Activated CD8-positive, alpha-beta T cell treated with anti-CD3 and anti-CD28 coated beads for 36 hours (primary cell): ENCODE results near the gene PLEKHA6. TPM values are rescaled to one million over a fixed set of nuclear protein-coding genes. Genes with fewer than 3 reads are reported as not detected.
"Not testable (repeated sequence)": the region's sequence is repeated elsewhere in the genome, so short reads cannot be mapped to it uniquely, and the experiment has no call there.

Experiments
- ATAC-seq: fragments of 200-7000 bp; cut with Tn5 transposase; one replicate; pipeline ENCODE4 v1.10.0; 2021; ENCODE audit warnings: mild to moderate bottlenecking, moderate library complexity
- CTCF ChIA-PET: fragments of 350-600 bp; sonication (Branson Sonifier 250); formaldehyde crosslinking; loops from one replicate; lab custom pipeline; 2021; ENCODE audit warnings: antibody characterized with exemption; lab: Charles Lee
- POLR2A ChIA-PET: fragments of 350-600 bp; sonication (Branson Sonifier 250); formaldehyde crosslinking; loops from one replicate; lab custom pipeline; 2021; ENCODE audit warnings: antibody characterized with exemption; lab: Charles Lee
- DNase-seq: peaks from one replicate; pipeline ENCODE4 v3.0.0-alpha.2; 2020
- H3K27ac Mint-ChIP-seq: one replicate; pipeline ENCODE4 v1.8.0; 2021; ENCODE audit warnings: mild to moderate bottlenecking, mixed read lengths
- H3K27me3 Mint-ChIP-seq: one replicate; pipeline ENCODE4 v1.8.0; 2021; ENCODE audit warnings: mixed read lengths
- H3K36me3 Mint-ChIP-seq: one replicate; pipeline ENCODE4 v1.8.0; 2021; ENCODE audit warnings: low read depth, mixed read lengths
- H3K4me1 Mint-ChIP-seq: one replicate; pipeline ENCODE4 v1.8.0; 2021; ENCODE audit warnings: low read depth, mixed read lengths
- H3K4me3 Mint-ChIP-seq: one replicate; pipeline ENCODE4 v1.8.0; 2021; ENCODE audit warnings: mild to moderate bottlenecking, moderate library complexity, mixed read lengths
- H3K9me3 Mint-ChIP-seq: one replicate; pipeline ENCODE4 v1.8.0; 2021; ENCODE audit warnings: mixed read lengths
- CTCF ChIP-seq: fragments of 200-600 bp; IDR thresholded peaks from one replicate; pipeline ENCODE4 v1.8.0; 2022; ENCODE audit warnings: antibody characterized with exemption, mild to moderate bottlenecking
- intact Hi-C: fragments of 100-400 bp; cut with micrococcal nuclease; formaldehyde crosslinking; loops from one replicate; pipeline ENCODE4 v1.10.0; 2022
- total RNA-seq, 2 experiments: library from RNA; stranded (reverse); gene quantifications; one replicate each; pipeline ENCODE4 v1.2.3, GENCODE V29; 2021

PLEKHA6 gene
- total RNA-seq, 2 experiments from 2014 or later = 3.0 to 3.7 TPM

- Mint-ChIP-seq H3K27me3 (peaks cover 2% of the 10 kb centered on the region), H3K27ac (no peak overlapping the region), H3K9me3 (no peaks in the 10 kb centered on the region), H3K4me3 (no peak overlapping the region), H3K36me3 (no peaks in the 10 kb centered on the region), H3K4me1 (no peaks in the 10 kb centered on the region)
- CTCF ChIA-PET = interaction anchor here (0.9 to 1.5 kb wide), 4 partner anchors 33 to 432 kb away, joined by 3 to 4 read pairs (median 3); no protein-coding TSS in a partner anchor
- ATAC-seq (no peak), DNase-seq (no peak)
- intact Hi-C loops = no loop called here
- POLR2A ChIA-PET = interaction anchor here (1.0 kb wide), 1 partner anchor 67 kb away, joined by 4 read pairs; no protein-coding TSS in a partner anchor
- TF ChIP-seq CTCF = no peak
These were observed 27.8 kb downstream of the PLEKHA6 start for GRCh38 chr1:204331847-204332487.

DNA sequence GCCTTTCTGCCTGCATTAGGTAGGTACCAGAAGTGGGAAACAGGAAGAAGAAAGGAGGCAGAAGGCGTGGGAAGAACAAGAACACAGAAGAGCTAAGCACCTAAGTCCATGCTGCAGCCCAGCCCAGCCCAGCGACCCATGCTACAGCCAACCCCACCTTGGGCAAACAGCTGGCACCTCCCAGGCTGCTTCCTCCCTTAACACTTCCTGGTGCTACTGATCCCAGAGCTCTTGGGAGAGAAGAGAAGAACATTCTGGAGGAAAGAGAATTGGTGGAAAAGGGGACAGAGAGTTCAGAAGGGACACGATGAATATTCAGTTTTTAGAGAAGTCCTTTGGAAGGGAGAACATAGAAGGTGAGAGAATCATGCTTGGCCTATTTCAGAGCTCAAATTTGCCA lies 28.5 kb downstream of the PLEKHA6 start:
- Mint-ChIP-seq H3K4me1 (no peaks in the 10 kb centered on the region), H3K36me3 (no peaks in the 10 kb centered on the region), H3K27me3 (peaks cover 2% of the 10 kb centered on the region), H3K4me3 (no peak overlapping the region), H3K9me3 (no peaks in the 10 kb centered on the region), H3K27ac (no peak overlapping the region)
- CTCF ChIA-PET = interaction anchor here (1.3 to 1.5 kb wide), 2 partner anchors 33 to 433 kb away, joined by 3 read pairs; no protein-coding TSS in a partner anchor
- DNase-seq (no peak), ATAC-seq (no peak)
- TF ChIP-seq CTCF = no peak
- POLR2A ChIA-PET = interaction anchor here (0.6 to 1.4 kb wide), 3 partner anchors 9 to 181 kb away, joined by 3 to 4 read pairs (median 4); no protein-coding TSS in a partner anchor
- intact Hi-C loops = no loop called here

- not testable (repeated sequence) for H3K4me3 Mint-ChIP-seq
- peaks cover 16% of the 10 kb centered on the region for H3K4me1 Mint-ChIP-seq
These were observed 31.9 kb downstream of the PLEKHA6 start for GRCh38 chr1:204327870-204328269.

GRCh38 chr1:204327359-204327758 lies 32.4 kb downstream of the PLEKHA6 start:
- no peak overlapping the region for H3K4me3 Mint-ChIP-seq
- no peak overlapping the region for H3K27ac Mint-ChIP-seq
- no peaks in the 10 kb centered on the region for H3K36me3 Mint-ChIP-seq
- no peaks in the 10 kb centered on the region for H3K9me3 Mint-ChIP-seq
- CTCF ChIA-PET = interaction anchor here (0.9 to 7.9 kb wide), 4 partner anchors 34 to 73 kb away, joined by 3 to 57 read pairs (median 4); partner anchors contain the start of gene PLEKHA6
- no peak for TF ChIP-seq CTCF
- peaks cover 16% of the 10 kb centered on the region for H3K4me1 Mint-ChIP-seq
- intact Hi-C loops = no loop called here
- POLR2A ChIA-PET = no interaction called here
- DNase-seq (no peak), ATAC-seq (no peak)
- peaks cover 2% of the 10 kb centered on the region for H3K27me3 Mint-ChIP-seq

More at GRCh38 chr1:204327870-204328269, 31.9 kb downstream of the PLEKHA6 start:
- H3K36me3 Mint-ChIP-seq, ATAC-seq, DNase-seq, POLR2A ChIA-PET, H3K9me3 Mint-ChIP-seq, intact Hi-C loops, H3K27ac Mint-ChIP-seq, H3K27me3 Mint-ChIP-seq: not testable (repeated sequence)
- CTCF ChIA-PET = interaction anchor here (1.2 to 7.9 kb wide), 2 partner anchors 34 to 73 kb away, joined by 3 to 57 read pairs; partner anchors contain the start of gene PLEKHA6

DNA sequence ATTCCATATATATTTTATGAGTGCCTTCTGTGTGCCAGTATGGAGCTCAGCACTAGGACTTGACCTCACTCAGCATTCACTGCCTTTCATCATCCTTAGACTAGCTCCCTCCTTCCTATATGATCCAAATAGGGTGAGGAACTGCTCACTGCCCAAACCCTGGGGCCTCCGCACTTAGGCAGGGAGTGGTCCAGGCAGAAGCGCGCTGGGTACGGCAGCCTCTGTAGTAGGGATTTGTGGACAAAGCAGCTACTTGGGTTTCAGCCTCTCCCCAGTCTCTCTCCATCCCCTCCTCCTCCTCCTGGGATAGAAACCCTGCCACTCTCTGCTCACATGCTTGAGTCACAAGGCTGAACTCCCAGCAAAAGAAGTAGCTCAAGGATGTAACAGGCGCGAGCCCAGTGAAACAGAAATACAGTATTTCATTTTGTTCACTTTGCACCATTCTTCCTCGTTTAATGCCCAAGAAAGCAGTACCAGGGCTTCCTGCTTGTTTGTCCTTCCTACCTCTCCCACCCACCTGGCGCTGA lies 32.9 kb downstream of the PLEKHA6 start:
- Mint-ChIP-seq H3K4me3 (no peak overlapping the region), H3K9me3 (no peaks in the 10 kb centered on the region), H3K27ac (no peak overlapping the region), H3K27me3 (peaks cover 2% of the 10 kb centered on the region), H3K4me1 (peaks cover 16% of the 10 kb centered on the region), H3K36me3 (no peaks in the 10 kb centered on the region)
- DNase-seq = no peak
- ATAC-seq = no peak
- no peak for TF ChIP-seq CTCF
- ChIA-PET POLR2A (no interaction called here), CTCF (interaction anchor here (0.9 to 7.9 kb wide), 7 partner anchors 35 to 120 kb away, joined by 3 to 57 read pairs (median 3); partner anchors contain the start of genes GOLT1A and PLEKHA6)
- intact Hi-C loops = no loop called here
